H9 (cell line): Measurements from ENCODE around the gene ABCC12. TPM values are rescaled to one million over a fixed set of nuclear protein-coding genes. Genes with fewer than 3 reads are reported as not detected.

Source experiments
- DNase-seq: peaks from one replicate; pipeline ENCODE4 v3.0.0-alpha.2; 2017
- H2AFZ ChIP-seq: one replicate; pipeline ENCODE4 v1.6.1; 2013; ENCODE audit warnings: mild to moderate bottlenecking, low read length, control low read depth, moderate library complexity
- H2AK5ac ChIP-seq: 2 replicates; pipeline ENCODE4 v1.6.1; 2013; ENCODE audit warnings: low read length, control low read depth, mixed read lengths; ENCODE audit not compliant: insufficient read length
- H2BK120ac ChIP-seq: one replicate; pipeline ENCODE4 v1.6.1; 2013; ENCODE audit warnings: low read depth, mild to moderate bottlenecking, low read length, control low read depth, inconsistent platforms; ENCODE audit not compliant: poor library complexity, severe bottlenecking
- H2BK12ac ChIP-seq: 2 replicates; pipeline ENCODE4 v1.6.1; 2013; ENCODE audit warnings: low read length, control low read depth, mixed read lengths, low read depth; ENCODE audit not compliant: insufficient read length
- H2BK15ac ChIP-seq: 2 replicates; pipeline ENCODE4 v1.6.1; 2013; ENCODE audit warnings: low read depth, low read length, control low read depth
- H2BK20ac ChIP-seq: one replicate; pipeline ENCODE4 v1.6.1; 2013; ENCODE audit warnings: low read depth, mild to moderate bottlenecking, low read length, control low read depth, inconsistent platforms; ENCODE audit not compliant: poor library complexity, severe bottlenecking
- H2BK5ac ChIP-seq: 2 replicates; pipeline ENCODE4 v1.6.1; 2013; ENCODE audit warnings: low read length, control low read depth, mixed read lengths; ENCODE audit not compliant: insufficient read length
- H3K14ac ChIP-seq: 2 replicates; pipeline ENCODE4 v1.6.1; 2013; ENCODE audit warnings: low read length, control low read depth; ENCODE audit not compliant: insufficient read depth
- H3K18ac ChIP-seq: 2 replicates; pipeline ENCODE4 v1.6.1; 2013; ENCODE audit warnings: low read depth, mild to moderate bottlenecking, mixed read lengths, low read length, control low read depth; ENCODE audit not compliant: insufficient read length
- H3K23ac ChIP-seq: 2 replicates; pipeline ENCODE4 v1.6.1; 2013; ENCODE audit warnings: low read length, control low read depth, mixed read lengths, low read depth; ENCODE audit not compliant: insufficient read length
- H3K23me2 ChIP-seq: 2 replicates; pipeline ENCODE4 v1.6.1; 2013; ENCODE audit warnings: low read depth, mild to moderate bottlenecking, mixed read lengths, low read length, control low read depth; ENCODE audit not compliant: insufficient read length, poor library complexity, severe bottlenecking
- H3K27ac ChIP-seq: 2 replicates; pipeline ENCODE4 v1.5.1; 2013; ENCODE audit warnings: low read length, control low read depth, mixed read lengths, low read depth; ENCODE audit not compliant: insufficient read length
- H3K27me3 ChIP-seq: 2 replicates; pipeline ENCODE4 v1.6.1; 2013; ENCODE audit warnings: low read length, control low read depth, inconsistent platforms; ENCODE audit not compliant: insufficient read depth
- H3K4ac ChIP-seq: 2 replicates; pipeline ENCODE4 v1.6.1; 2013; ENCODE audit warnings: low read depth, mild to moderate bottlenecking, control low read depth, inconsistent platforms, low read length, moderate library complexity
- H3K4me1 ChIP-seq: 2 replicates; pipeline ENCODE4 v1.6.1; 2013; ENCODE audit warnings: low read length, control low read depth, inconsistent platforms; ENCODE audit not compliant: insufficient read depth
- H3K4me2 ChIP-seq: 2 replicates; pipeline ENCODE4 v1.6.1; 2013; ENCODE audit warnings: low read length, control low read depth, mixed read lengths; ENCODE audit not compliant: insufficient read length, insufficient read depth
- H3K56ac ChIP-seq: 2 replicates; pipeline ENCODE4 v1.6.1; 2013; ENCODE audit warnings: low read depth, mild to moderate bottlenecking, mixed read lengths, low read length, control low read depth; ENCODE audit not compliant: insufficient read length
- H3K79me1 ChIP-seq: 2 replicates; pipeline ENCODE4 v1.6.1; 2013; ENCODE audit warnings: low read depth, mild to moderate bottlenecking, moderate library complexity, low read length, control low read depth, inconsistent platforms; ENCODE audit not compliant: insufficient read depth, poor library complexity, severe bottlenecking
- H3K79me2 ChIP-seq: 2 replicates; pipeline ENCODE4 v1.6.1; 2013; ENCODE audit warnings: low read length, control low read depth, inconsistent platforms; ENCODE audit not compliant: insufficient read depth
- H3K9ac ChIP-seq: 2 replicates; pipeline ENCODE4 v1.6.1; 2013; ENCODE audit warnings: low read length, control low read depth, mixed read lengths; ENCODE audit not compliant: insufficient read length; ENCODE audit errors: extremely low read depth
- H3K9me3 ChIP-seq: one replicate; pipeline ENCODE4 v1.6.1; 2013; ENCODE audit warnings: low read depth, low read length, inconsistent platforms; ENCODE audit not compliant: control insufficient read depth
- H3T11ph ChIP-seq: one replicate; pipeline ENCODE4 v1.6.1; 2013; ENCODE audit warnings: mild to moderate bottlenecking, low read length, control low read depth, inconsistent platforms
- H4K20me1 ChIP-seq: one replicate; pipeline ENCODE4 v1.6.1; 2013; ENCODE audit not compliant: control insufficient read depth, insufficient read length, insufficient read depth
- H4K5ac ChIP-seq: 2 replicates; pipeline ENCODE4 v1.6.1; 2013; ENCODE audit warnings: low read depth, mild to moderate bottlenecking, mixed read lengths, low read length, control low read depth; ENCODE audit not compliant: insufficient read length
- H4K8ac ChIP-seq: replicated peaks from 2 replicates; pipeline ENCODE4 v1.6.1; 2013; ENCODE audit warnings: low read length, control low read depth, mixed read lengths, low read depth; ENCODE audit not compliant: insufficient read length
- H4K91ac ChIP-seq: 2 replicates; pipeline ENCODE4 v1.6.1; 2013; ENCODE audit warnings: low read depth, mild to moderate bottlenecking, moderate library complexity, mixed read lengths, low read length, control low read depth; ENCODE audit not compliant: insufficient read length
- H3K27ac Mint-ChIP-seq, 3 experiments: 2 replicates in 2 of 3; 3 replicates in 1 of 3; pipeline ENCODE4 v1.8.0; 2020 to 2021; ENCODE audit warnings: mixed read lengths in 3 of 3, mild to moderate bottlenecking in 1 of 3, moderate library complexity in 1 of 3
- H3K27me3 Mint-ChIP-seq: 2 replicates; pipeline ENCODE4 v1.8.0; 2021; ENCODE audit warnings: low read depth, mild to moderate bottlenecking, moderate library complexity, mixed read lengths
- H3K36me3 Mint-ChIP-seq, 3 experiments: 2 replicates in 2 of 3; 3 replicates in 1 of 3; pipeline ENCODE4 v1.8.0; 2020 to 2021; ENCODE audit warnings: low read depth in 3 of 3, mixed read lengths in 3 of 3; ENCODE audit not compliant: insufficient read depth in 1 of 3
- H3K4me1 Mint-ChIP-seq, 2 experiments: 2 replicates each; pipeline ENCODE4 v1.8.0; 2020; ENCODE audit warnings: mixed read lengths in 2 of 2
- H3K4me3 Mint-ChIP-seq, 2 experiments: 2 replicates in 1 of 2; 3 replicates in 1 of 2; pipeline ENCODE4 v1.8.0; 2020 to 2021; ENCODE audit warnings: mild to moderate bottlenecking in 2 of 2, mixed read lengths in 2 of 2, moderate library complexity in 1 of 2
- H3K9me3 Mint-ChIP-seq, 2 experiments: 2 replicates in 1 of 2; 3 replicates in 1 of 2; pipeline ENCODE4 v1.8.0; 2020; ENCODE audit warnings: mild to moderate bottlenecking in 2 of 2, mixed read lengths in 2 of 2, moderate library complexity in 1 of 2
- WGBS: extraction: QIAGEN DNeasy Blood & Tissue Kit; methylation state at CpG from one replicate; pipeline ENCODE4 v1.1.7; 2013; ENCODE audit warnings: missing lambda C conversion rate, low lambda C conversion rate, mixed read lengths; ENCODE audit not compliant: insufficient read length; ENCODE audit errors: extremely low coverage; 5-methylcytosine and 5-hydroxymethylcytosine counted together
- total RNA-seq: library from RNA; stranded (reverse); gene quantifications from 2 replicates; pipeline ENCODE4 v1.2.1, GENCODE V29; 2021
- TF ChIP-seq, protein P1 (sequence below): fragments of 200-600 bp; sonication (generic); conservative IDR thresholded peaks from 3 replicates; pipeline ENCODE4 v1.8.0; 2021; ENCODE audit warnings: antibody characterized with exemption, mild to moderate bottlenecking

ABCC12 gene
- total RNA-seq, 1 experiment from 2014 or later, result 0.09 TPM

GRCh38 chr16:48180868-48181480 is 25.2 kb upstream of the ABCC12 start:
- Histone ChIP-seq H4K20me1 (no peaks in the 10 kb centered on the region), H4K5ac (no peak overlapping the region), H3K9ac (no peak overlapping the region), H4K91ac (no peak overlapping the region), H3K23me2 (no peaks in the 10 kb centered on the region), H2AK5ac (no peak overlapping the region), H3K4me1 (no peaks in the 10 kb centered on the region), H3K79me1 (no peaks in the 10 kb centered on the region), H3K56ac (no peak overlapping the region), H3K27ac (no peak overlapping the region), H4K8ac (no peak overlapping the region), H3T11ph (no peak overlapping the region), H3K4ac (no peak overlapping the region), H3K9me3 (no peaks in the 10 kb centered on the region), H3K27me3 (no peaks in the 10 kb centered on the region), H3K79me2 (no peaks in the 10 kb centered on the region), H2BK15ac (no peak overlapping the region), H2BK5ac (no peak overlapping the region), H2BK12ac (no peak overlapping the region), H3K14ac (0 out of 2 replicates have a peak overlapping the region, but pooled peaks have one; percentile 35), H3K23ac (no peak overlapping the region), H3K4me2 (no peak overlapping the region), H3K18ac (no peak overlapping the region), H2BK20ac (no peak overlapping the region), H2BK120ac (no peak overlapping the region), H2AFZ (no peak overlapping the region)
- no peaks in the 10 kb centered on the region for H3K36me3 Mint-ChIP-seq
- DNase-seq, result no peak
- WGBS, result no CpG with 5 or more reads among the region's 9 CpGs
- TF ChIP-seq, protein P1, sequence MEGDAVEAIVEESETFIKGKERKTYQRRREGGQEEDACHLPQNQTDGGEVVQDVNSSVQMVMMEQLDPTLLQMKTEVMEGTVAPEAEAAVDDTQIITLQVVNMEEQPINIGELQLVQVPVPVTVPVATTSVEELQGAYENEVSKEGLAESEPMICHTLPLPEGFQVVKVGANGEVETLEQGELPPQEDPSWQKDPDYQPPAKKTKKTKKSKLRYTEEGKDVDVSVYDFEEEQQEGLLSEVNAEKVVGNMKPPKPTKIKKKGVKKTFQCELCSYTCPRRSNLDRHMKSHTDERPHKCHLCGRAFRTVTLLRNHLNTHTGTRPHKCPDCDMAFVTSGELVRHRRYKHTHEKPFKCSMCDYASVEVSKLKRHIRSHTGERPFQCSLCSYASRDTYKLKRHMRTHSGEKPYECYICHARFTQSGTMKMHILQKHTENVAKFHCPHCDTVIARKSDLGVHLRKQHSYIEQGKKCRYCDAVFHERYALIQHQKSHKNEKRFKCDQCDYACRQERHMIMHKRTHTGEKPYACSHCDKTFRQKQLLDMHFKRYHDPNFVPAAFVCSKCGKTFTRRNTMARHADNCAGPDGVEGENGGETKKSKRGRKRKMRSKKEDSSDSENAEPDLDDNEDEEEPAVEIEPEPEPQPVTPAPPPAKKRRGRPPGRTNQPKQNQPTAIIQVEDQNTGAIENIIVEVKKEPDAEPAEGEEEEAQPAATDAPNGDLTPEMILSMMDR, result no peak
- H3K27ac Mint-ChIP-seq, result no peak overlapping the region
- no peak overlapping the region for H3K4me3 Mint-ChIP-seq
- peaks cover 1% of the 10 kb centered on the region; the same call in 1 of the 2 replicates for H3K27me3 Mint-ChIP-seq
- H3K9me3 Mint-ChIP-seq, result no peaks in the 10 kb centered on the region
- no peaks in the 10 kb centered on the region for H3K4me1 Mint-ChIP-seq
